CD4-positive, alpha-beta T cell treated with Interleukin-4 for 1 hour (primary cell): ENCODE measurements around the gene FRMPD4.

Experiments used
- DNase-seq, 2 donors: peaks; one replicate each; pipeline ENCODE4 v3.0.0-alpha.2; 2020 to 2022

FRMPD4 gene

DNA sequence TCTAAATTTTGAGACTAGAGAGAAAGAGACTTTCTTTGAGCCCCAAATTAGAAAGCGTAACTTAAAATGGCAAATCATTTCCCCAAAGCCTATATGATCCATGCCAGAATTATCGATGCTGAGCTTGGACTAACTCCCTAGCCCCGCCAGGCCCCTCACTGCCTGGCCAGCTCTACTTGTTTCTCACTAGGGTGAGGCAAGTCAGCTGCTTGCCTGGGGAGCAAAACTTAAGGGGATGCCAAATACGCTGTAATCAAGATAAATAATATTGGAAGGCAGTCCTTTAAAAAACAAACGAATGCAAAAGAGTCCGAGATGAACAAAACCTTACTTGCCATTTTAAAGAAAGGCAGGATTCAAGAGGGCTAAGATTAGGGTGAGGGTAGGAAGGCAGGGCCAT is 236.0 kb downstream of the FRMPD4 start:
- DNase-seq, result no peak

- DNase-seq, result no peak
Observed at GRCh38 chrX:12378253-12378652, 240.0 kb downstream of the FRMPD4 start.

GRCh38 chrX:12378706-12379105 is 240.4 kb downstream of the FRMPD4 start:
- no peak for DNase-seq

- no peak for DNase-seq
Observed at GRCh38 chrX:12379671-12380070, 241.4 kb downstream of the FRMPD4 start.

- DNase-seq, result no peak
Observed at GRCh38 chrX:12383196-12383595, 244.9 kb downstream of the FRMPD4 start.

- DNase-seq, result no peak
Observed at GRCh38 chrX:12390301-12390700, 252.0 kb downstream of the FRMPD4 start.

DNA sequence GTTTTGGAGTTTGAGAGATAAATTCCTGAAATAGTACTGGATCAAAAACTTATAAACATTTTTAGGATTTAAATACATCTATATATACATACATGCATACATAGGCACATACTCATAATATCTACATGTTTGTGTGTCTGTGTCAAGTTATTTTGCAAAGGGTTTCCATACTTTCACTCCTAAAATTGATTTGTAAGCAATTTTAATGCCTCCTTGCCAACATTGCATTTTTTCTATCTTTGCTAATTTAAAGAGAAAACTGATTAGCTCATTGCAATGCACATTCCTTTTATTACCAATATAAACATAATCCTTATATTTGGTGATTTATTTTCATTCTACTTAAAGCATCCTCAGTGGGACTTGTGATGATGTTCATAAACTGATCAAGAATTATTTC is 258.3 kb downstream of the FRMPD4 start:
- DNase-seq, result no peak

- no peak for DNase-seq
Observed at GRCh38 chrX:12400218-12400617, 261.9 kb downstream of the FRMPD4 start.

DNA sequence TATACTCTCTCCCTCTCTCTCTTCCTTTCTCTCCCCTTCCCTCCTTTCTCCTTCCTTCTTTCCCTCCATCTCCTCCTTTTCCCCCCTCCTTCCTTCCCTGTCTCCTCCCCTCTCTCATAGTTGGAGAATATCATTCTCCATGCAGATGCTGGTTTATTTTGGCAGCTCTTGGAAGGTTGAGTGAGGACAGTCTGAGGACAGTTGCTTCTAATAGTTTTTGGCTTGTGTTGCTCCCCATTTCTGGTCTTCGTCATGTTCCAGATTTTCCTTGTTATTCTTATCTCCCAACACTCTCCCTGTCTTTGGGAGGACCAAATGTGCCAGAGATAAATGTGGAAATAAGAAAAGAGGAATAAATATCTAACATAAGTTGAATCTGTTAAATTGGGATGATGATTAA is 263.0 kb downstream of the FRMPD4 start:
- no peak for DNase-seq

- no peak for DNase-seq
Observed at GRCh38 chrX:12403474-12404082, 265.3 kb downstream of the FRMPD4 start.

DNA sequence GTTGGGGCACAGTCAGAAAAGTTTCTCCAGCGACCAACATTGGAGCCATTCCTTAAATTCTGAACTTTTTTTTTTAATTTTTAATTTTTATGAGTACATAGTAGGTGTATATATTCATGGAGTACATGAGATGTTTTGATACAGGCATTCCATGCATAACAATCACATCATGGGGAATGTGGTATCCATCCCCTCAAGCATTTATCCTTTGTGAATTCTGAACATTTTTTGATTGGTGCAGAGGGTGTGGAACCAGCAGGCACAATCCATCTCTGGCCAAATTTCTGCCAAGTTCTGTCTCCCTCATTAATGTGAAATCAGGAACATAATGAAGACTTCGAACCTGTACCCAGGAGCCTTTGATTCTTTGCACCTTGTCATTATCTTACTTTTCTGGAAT is 267.0 kb downstream of the FRMPD4 start:
- no peak for DNase-seq

DNA sequence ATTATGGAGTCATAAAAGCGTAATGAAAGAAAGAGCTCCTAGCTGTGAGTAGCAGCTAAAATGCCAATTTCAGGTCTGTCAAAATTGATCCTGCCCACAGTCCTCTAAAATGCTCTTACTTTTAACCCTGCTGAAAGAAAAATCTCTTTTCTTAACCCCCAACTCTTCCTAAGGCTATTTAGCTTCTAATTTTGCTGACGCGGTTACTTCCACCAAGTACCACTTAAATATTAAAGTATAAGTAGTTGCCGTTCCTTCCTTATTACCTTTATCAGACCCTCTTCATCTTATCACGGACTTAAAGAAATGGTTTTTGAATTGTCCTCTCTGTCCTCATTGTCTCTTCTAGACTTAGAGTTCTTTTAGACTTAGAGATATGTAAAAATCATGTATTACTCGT is 272.2 kb downstream of the FRMPD4 start:
- DNase-seq, result no peak

GRCh38 chrX:12411831-12412230 is 273.6 kb downstream of the FRMPD4 start:
- DNase-seq, result no peak

- DNase-seq, result no peak
Observed at GRCh38 chrX:12412561-12412960, 274.3 kb downstream of the FRMPD4 start.

DNA sequence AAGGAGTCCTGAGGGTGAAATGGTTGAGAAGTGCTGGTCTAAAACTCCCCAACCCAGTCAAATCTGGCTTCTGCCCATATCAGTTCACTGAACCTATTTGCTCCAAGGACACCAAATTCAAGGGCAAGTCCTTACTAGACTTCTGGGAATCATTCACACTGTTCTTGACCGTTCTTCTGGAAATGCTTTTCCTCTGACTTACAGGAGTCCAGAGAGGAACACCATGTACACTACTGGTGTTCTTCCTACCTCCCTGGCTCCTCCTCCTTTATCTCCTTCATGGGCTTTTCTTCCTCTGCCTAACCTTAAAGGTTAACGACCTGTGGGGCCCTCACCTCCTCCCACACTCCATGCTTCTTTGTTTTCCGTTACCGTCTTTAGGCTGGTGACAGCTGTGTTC is 281.3 kb downstream of the FRMPD4 start:
- no peak for DNase-seq

DNA sequence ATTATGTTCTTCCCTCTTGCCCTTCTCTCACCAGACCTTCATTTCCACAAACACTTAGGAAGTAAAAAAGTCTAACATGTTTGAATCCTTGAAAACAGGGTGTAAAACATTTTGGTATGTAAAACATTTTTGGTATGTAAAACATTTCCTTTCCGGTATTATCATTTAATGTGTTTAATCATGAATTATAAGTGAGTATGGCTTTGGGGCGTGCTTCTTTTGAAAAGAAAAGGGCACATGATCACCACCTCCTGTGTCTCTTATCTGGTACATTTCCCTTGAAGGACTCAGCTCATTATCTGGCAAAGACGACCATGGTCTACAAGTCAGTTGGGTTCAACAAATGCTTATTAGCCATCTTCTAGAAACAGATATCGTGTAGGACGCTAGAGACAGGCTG is 283.6 kb downstream of the FRMPD4 start:
- no peak for DNase-seq

DNA sequence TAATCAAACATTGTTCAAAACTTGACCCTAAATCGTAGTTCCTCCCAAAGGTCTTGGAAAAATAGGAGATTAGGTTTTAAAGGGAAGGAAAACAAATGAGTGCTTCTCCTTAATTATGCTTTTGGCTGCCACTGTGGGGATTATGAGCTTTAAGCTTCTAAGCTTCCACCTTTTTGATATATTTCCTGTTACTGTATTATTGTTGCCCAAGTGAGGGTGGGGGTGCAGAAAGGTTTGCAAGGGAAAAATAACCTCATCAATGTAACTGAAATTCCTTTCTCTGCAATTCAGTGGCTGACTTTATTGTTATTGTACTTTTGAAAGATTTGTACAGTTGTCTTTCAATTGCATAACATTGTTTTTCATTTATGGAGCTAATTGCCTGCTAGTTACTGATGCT is 285.1 kb downstream of the FRMPD4 start:
- no peak for DNase-seq

GRCh38 chrX:12425496-12425895 is 287.2 kb downstream of the FRMPD4 start:
- DNase-seq, result no peak

DNA sequence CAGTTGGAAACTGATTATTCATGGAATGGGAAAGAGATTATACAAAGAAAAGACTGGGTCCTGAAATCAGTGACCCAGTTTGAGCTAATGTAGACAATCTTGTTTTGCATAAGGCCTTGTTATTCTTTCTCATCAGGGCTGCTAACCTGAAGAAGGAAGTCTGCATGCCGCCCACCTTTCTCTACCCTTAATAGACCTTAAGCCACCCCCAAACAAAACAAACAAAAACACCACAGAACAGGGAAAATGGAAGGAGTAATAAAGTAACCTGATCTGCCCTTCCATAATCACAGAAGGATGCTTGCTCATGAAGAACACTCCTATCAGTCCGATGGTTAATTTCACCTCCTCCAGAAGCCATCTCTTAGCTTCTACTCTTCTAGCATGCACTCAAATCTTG is 288.1 kb downstream of the FRMPD4 start:
- no peak for DNase-seq

DNA sequence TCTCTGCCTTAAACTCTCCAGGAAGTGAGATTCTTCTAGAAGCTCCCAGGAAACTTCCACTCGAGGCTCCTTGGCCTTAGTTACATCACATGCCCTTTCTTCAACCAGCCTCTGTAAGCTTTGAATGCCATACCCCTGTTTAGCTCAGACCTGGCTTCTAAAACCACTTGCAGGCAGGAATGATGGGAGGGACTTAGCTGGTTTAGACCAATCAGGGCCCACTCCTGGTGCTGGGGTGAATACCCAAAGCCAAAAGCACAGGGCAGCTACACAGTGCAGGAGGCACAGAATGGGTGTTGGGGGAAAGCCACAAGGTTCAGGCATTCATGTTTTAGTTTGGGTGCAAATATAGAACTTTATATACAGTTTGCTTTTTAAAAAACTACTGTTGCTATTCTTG is 296.2 kb downstream of the FRMPD4 start:
- DNase-seq, result no peak

- DNase-seq, result no peak
Observed at GRCh38 chrX:12439416-12439815, 301.1 kb downstream of the FRMPD4 start.

DNA sequence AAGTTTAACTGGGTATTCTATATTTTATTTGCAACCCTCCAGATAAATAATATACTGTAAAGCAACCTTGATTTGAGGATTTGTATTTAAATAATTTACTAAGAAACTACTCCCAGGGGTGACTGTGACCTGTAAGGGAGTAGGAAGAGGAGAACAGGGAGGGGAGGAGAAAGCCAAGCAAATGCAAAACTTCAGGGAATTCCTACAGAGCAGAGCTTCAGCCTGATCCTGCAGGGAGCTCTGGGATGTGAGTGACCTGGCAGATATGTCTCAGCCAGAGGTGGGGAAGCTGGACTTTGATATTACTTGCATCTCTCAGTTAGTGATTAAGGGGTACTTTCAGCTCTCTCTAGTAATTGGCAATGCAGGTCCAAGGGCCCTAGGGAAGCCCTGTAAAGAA is 302.0 kb downstream of the FRMPD4 start:
- DNase-seq, result no peak

GRCh38 chrX:12441381-12442128 is 303.3 kb downstream of the FRMPD4 start:
- no peak for DNase-seq

GRCh38 chrX:12443534-12444098 is 305.3 kb downstream of the FRMPD4 start:
- DNase-seq, result no peak
